BE2C (cell line): ENCODE data around the gene E2F8.
A peak's percentile ranks its signal among the peaks of the same experiment; 100 is the strongest.
"Not testable (repeated sequence)": the region's sequence is repeated elsewhere in the genome, so short reads cannot be mapped to it uniquely, and the experiment has no call there.

ENCODE experiments used
- DNase-seq: peaks from one replicate; pipeline ENCODE4 v3.0.0-alpha.2; 2020
- H3K27me3 ChIP-seq: fragments of 250-450 bp; sonication (Bioruptor Pico); 2 replicates; pipeline ENCODE4 v1.5.1; 2020; ENCODE audit warnings: mild to moderate bottlenecking
- H3K36me3 ChIP-seq: fragments of 250-450 bp; sonication (Bioruptor Pico); 2 replicates; pipeline ENCODE4 v1.5.1; 2020; ENCODE audit warnings: mild to moderate bottlenecking
- H3K4me1 ChIP-seq: fragments of 250-450 bp; sonication (Bioruptor Pico); 2 replicates; pipeline ENCODE4 v1.5.1; 2020
- H3K4me3 ChIP-seq: 2 replicates; pipeline ENCODE4 v1.5.1; 2011; ENCODE audit warnings: low read depth, low read length
- H3K9me3 ChIP-seq: fragments of 250-450 bp; sonication (Bioruptor Pico); 2 replicates; pipeline ENCODE4 v1.5.1; 2020
- CTCF ChIP-seq: IDR thresholded peaks from 2 replicates; pipeline ENCODE4 v1.5.1; 2012; ENCODE audit warnings: mild to moderate bottlenecking, low read depth, low read length

The E2F8 gene

GRCh38 chr11:19283991-19284390 lies 43.2 kb upstream of the E2F8 start:
- no peak overlapping the region for H3K4me3 ChIP-seq
- no peaks in the 10 kb centered on the region for H3K27me3 ChIP-seq
- no peaks in the 10 kb centered on the region for H3K36me3 ChIP-seq
- H3K4me1 ChIP-seq = no peaks in the 10 kb centered on the region
- no peaks in the 10 kb centered on the region for H3K9me3 ChIP-seq
- TF ChIP-seq CTCF = no peak
- no peak for DNase-seq

GRCh38 chr11:19281555-19281954 lies 40.8 kb upstream of the E2F8 start:
- Histone ChIP-seq H3K36me3 (no peaks in the 10 kb centered on the region), H3K9me3 (no peaks in the 10 kb centered on the region), H3K4me1 (no peaks in the 10 kb centered on the region), H3K4me3 (peak overlapping the region; percentile 34; the same call in 1 of the 2 replicates), H3K27me3 (no peaks in the 10 kb centered on the region)
- TF ChIP-seq CTCF = no peak
- DNase-seq = no peak

DNA sequence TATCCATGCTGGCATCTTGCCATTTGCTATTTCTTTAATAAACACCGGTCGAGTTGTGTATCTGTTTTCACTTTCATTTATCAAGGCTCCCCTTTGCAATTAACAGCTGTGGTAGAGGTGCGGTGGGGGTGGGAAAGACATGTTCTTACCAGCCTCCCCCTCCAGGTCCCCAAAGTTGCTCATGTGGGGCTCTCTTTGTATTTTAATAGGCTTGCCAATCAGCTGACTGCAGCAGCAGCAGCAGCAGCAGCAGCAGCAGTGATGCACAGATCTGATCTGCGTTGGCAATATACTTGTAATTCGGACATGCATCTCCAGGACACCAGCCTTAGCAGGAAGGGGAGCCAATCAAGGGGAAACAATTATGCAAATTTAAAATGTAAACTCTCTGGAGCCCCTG lies 40.3 kb upstream of the E2F8 start:
- Histone ChIP-seq H3K27me3 (no peaks in the 10 kb centered on the region), H3K9me3 (no peaks in the 10 kb centered on the region), H3K4me3 (peak overlapping the region; percentile 34), H3K36me3 (no peaks in the 10 kb centered on the region), H3K4me1 (no peaks in the 10 kb centered on the region)
- TF ChIP-seq CTCF = no peak
- DNase-seq = no peak

- Histone ChIP-seq H3K4me3 (no peak overlapping the region), H3K4me1 (no peaks in the 10 kb centered on the region), H3K36me3 (no peaks in the 10 kb centered on the region), H3K9me3 (no peaks in the 10 kb centered on the region), H3K27me3 (no peaks in the 10 kb centered on the region)
- TF ChIP-seq CTCF = no peak
- no peak for DNase-seq
These were observed 38.7 kb upstream of the E2F8 start for GRCh38 chr11:19279451-19279850.

- Histone ChIP-seq H3K36me3 (no peaks in the 10 kb centered on the region), H3K27me3 (no peaks in the 10 kb centered on the region), H3K4me3 (no peak overlapping the region), H3K9me3 (no peaks in the 10 kb centered on the region), H3K4me1 (no peaks in the 10 kb centered on the region)
- TF ChIP-seq CTCF = no peak
- DNase-seq = no peak
These were observed 36.4 kb upstream of the E2F8 start for GRCh38 chr11:19276859-19277808.

DNA sequence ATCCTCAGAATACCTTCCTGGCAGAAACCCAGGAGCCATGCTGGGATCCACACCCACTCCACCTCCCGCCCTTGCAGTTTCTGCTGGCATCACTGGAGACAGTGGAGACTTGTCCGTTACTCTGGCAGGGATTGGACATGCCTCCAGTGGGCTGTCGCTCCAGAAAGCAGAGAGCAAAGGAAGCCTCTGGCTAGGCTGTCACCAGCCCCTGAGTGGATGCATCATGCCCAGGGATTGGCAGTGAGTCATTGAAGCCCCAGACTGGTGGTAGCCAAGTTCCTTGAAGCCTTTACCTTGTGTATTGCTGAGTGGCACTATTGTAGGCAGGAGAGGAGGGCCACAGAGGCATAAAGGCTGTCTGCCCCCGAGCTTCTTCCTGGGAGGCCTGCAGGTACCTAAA lies 34.8 kb upstream of the E2F8 start:
- H3K36me3 ChIP-seq = no peaks in the 10 kb centered on the region
- no peaks in the 10 kb centered on the region for H3K27me3 ChIP-seq
- H3K9me3 ChIP-seq = no peaks in the 10 kb centered on the region
- no peak for DNase-seq
- TF ChIP-seq CTCF = no peak
- no peaks in the 10 kb centered on the region for H3K4me1 ChIP-seq
- no peak overlapping the region for H3K4me3 ChIP-seq

DNA sequence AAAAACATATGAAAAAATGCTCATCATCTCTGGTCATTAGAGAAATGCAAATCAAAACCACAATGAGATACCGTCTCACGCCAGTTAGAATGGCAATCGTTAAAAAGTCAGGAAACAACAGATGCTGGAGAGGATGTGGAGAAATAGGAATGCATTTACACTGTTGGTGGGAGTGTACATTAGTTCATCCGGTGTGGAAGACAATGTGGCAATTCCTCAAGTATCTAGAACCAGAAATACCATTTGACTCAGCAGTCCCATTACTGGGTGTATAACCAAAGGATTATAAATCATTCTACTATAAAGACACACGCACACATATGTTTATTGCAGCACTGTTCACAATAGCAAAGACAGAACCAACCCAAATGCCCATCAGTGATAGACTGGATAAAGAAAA lies 32.5 kb upstream of the E2F8 start:
- H3K4me3 ChIP-seq, H3K9me3 ChIP-seq, H3K27me3 ChIP-seq, DNase-seq, H3K4me1 ChIP-seq, H3K36me3 ChIP-seq: not testable (repeated sequence)
